HepG2 (cell line): ENCODE measurements around the gene GFPT1.

ENCODE experiments used
- ELF4 ChIP-seq: sonication (generic); formaldehyde crosslinking; IDR thresholded peaks from 2 replicates; pipeline ENCODE4 v1.5.0; 2020; ENCODE audit warnings: missing genetic modification reagents, mild to moderate bottlenecking, moderate library complexity, borderline replicate concordance
- FOXA1 ChIP-seq, 2 experiments: fragments of 450-650 bp in 1 of 2; sonication (generic) in 1 of 2; formaldehyde crosslinking in 1 of 2; IDR thresholded peaks; 2 replicates each; pipeline versions ENCODE4 v1.4.0 to v1.6.1; 2016 to 2020; ENCODE audit warnings: missing genetic modification reagents in 1 of 2
- NFYB ChIP-seq: sonication (generic); formaldehyde crosslinking; IDR thresholded peaks from 2 replicates; pipeline ENCODE4 v1.4.0; 2020; ENCODE audit warnings: missing genetic modification reagents
- POLR2A ChIP-seq, 2 experiments: IDR thresholded peaks; 2 replicates each; pipeline ENCODE4 v1.6.1; 2011; ENCODE audit warnings: low read depth in 2 of 2, low read length in 2 of 2, mild to moderate bottlenecking in 1 of 2, moderate library complexity in 1 of 2; ENCODE audit not compliant: insufficient read depth in 1 of 2
- RELA ChIP-seq: sonication (generic); formaldehyde crosslinking; IDR thresholded peaks from 2 replicates; pipeline ENCODE4 v1.4.0; 2020; ENCODE audit warnings: missing genetic modification reagents
- RFX1 ChIP-seq: fragments of 450-650 bp; IDR thresholded peaks from 2 replicates; pipeline ENCODE4 v1.6.1; 2017
- ZNF512 ChIP-seq: sonication (generic); formaldehyde crosslinking; IDR thresholded peaks from 2 replicates; pipeline ENCODE4 v1.4.0; 2020; ENCODE audit warnings: mild to moderate bottlenecking, missing genetic modification reagents

GRCh38 chr2:69297216-69297615, 89.8 kb downstream of the GFPT1 start:
- TF ChIP-seq RFX1 (no peak), RELA (CRISPR knock-in tag) (no peak), ELF4 (CRISPR knock-in tag) (no peak), NFYB (no peak), ZNF512 (CRISPR knock-in tag) (no peak), FOXA1 (IDR thresholded peaks at IDR 0.05) (no peak), FOXA1 (CRISPR knock-in tag; IDR thresholded peaks at IDR 0.05) (no peak), POLR2A (IDR thresholded peaks at IDR 0.05; ENCODE audit: insufficient read depth in 1 of 2, low read depth in 2 of 2, low read length in 2 of 2) (no peak)
